NCI-H1694 treated with DMSO at 0.1 percent for 48 hours (cell line): ENCODE results near the gene TMEM132C.

Experiments
- DNase-seq: peaks from one replicate; lab custom pipeline; 2025; lab: John Stamatoyannopoulos, UW

TMEM132C gene

GRCh38 chr12:128612150-128612850, 345.3 kb downstream of the TMEM132C start:
- DNase-seq, result no peak

GRCh38 chr12:128613837-128614590, 347.0 kb downstream of the TMEM132C start:
- no peak for DNase-seq

- no peak for DNase-seq
Observed at GRCh38 chr12:128617304-128617833, 350.4 kb downstream of the TMEM132C start.

GRCh38 chr12:128619263-128619662, 352.3 kb downstream of the TMEM132C start:
- DNase-seq, result no peak

GRCh38 chr12:128621304-128621703, 354.3 kb downstream of the TMEM132C start:
- no peak for DNase-seq

GRCh38 chr12:128623748-128624147, 356.8 kb downstream of the TMEM132C start:
- DNase-seq, result no peak

GRCh38 chr12:128626808-128627320, 359.9 kb downstream of the TMEM132C start:
- no peak for DNase-seq

- DNase-seq, result no peak
Observed at GRCh38 chr12:128627659-128628058, 360.7 kb downstream of the TMEM132C start.

GRCh38 chr12:128629979-128630378, 363.0 kb downstream of the TMEM132C start:
- no peak for DNase-seq

- DNase-seq, result no peak
Observed at GRCh38 chr12:128637642-128638606, 371.0 kb downstream of the TMEM132C start.

GRCh38 chr12:128639089-128639488, 372.1 kb downstream of the TMEM132C start:
- DNase-seq, result no peak

GRCh38 chr12:128643155-128643554, 376.2 kb downstream of the TMEM132C start:
- DNase-seq, result no peak

GRCh38 chr12:128644664-128645296, 377.8 kb downstream of the TMEM132C start:
- no peak for DNase-seq

- no peak for DNase-seq
Observed at GRCh38 chr12:128649902-128650301, 382.9 kb downstream of the TMEM132C start.

- DNase-seq, result no peak
Observed at GRCh38 chr12:128652136-128652751, 385.3 kb downstream of the TMEM132C start.

GRCh38 chr12:128654468-128654867, 387.5 kb downstream of the TMEM132C start:
- DNase-seq, result no peak

GRCh38 chr12:128657378-128657777, 390.4 kb downstream of the TMEM132C start:
- no peak for DNase-seq

GRCh38 chr12:128660532-128661225, 393.7 kb downstream of the TMEM132C start:
- DNase-seq, result no peak

GRCh38 chr12:128661226-128661569, 394.2 kb downstream of the TMEM132C start:
- DNase-seq, result no peak

- no peak for DNase-seq
Observed at GRCh38 chr12:128662101-128662500, 395.1 kb downstream of the TMEM132C start.
